Measurements from ENCODE around the gene GTF3C5.
A peak's percentile ranks its signal among the peaks of the same experiment; 100 is the strongest.
"Not testable (repeated sequence)": the region's sequence is repeated elsewhere in the genome, so short reads cannot be mapped to it uniquely, and the experiment has no call there.

Gene GTF3C5

GRCh38 chr9:133058550-133059320, 27.9 kb downstream of the GTF3C5 start:
- Histone ChIP-seq H3K4me1 (ENCODE audit: control insufficient read depth, low read length) (peaks cover 19% of the 10 kb centered on the region), H3K9me2 (replicated peaks; ENCODE audit: control insufficient read depth, low read length) (no peaks in the 10 kb centered on the region), H3F3A (ENCODE audit: control insufficient read depth, insufficient read depth) (no peaks in the 10 kb centered on the region), H3K4me3 (ENCODE audit: low read length) (no peak overlapping the region), H3K27me3 (ENCODE audit: control insufficient read depth, low read length) (no peaks in the 10 kb centered on the region), H3K4me2 (ENCODE audit: low read length) (no peak overlapping the region), H4K20me1 (ENCODE audit: control insufficient read depth, insufficient read depth, low read depth, low read length) (no peaks in the 10 kb centered on the region), H3K27ac (ENCODE audit: low read depth, low read length) (no peak overlapping the region), H3K9me3 (ENCODE audit: control insufficient read depth, insufficient read depth, low read length) (no peaks in the 10 kb centered on the region), H3K79me2 (ENCODE audit: control insufficient read depth, low read length) (no peaks in the 10 kb centered on the region), H3K36me3 (ENCODE audit: control insufficient read depth, low read length) (peaks cover 40% of the 10 kb centered on the region)
- TF ChIP-seq CTCF (IDR thresholded peaks at IDR 0.05; ENCODE audit: low read depth, low read length, poor library complexity, severe bottlenecking): no peak
- no peak for TF ChIP-seq EZH2phosphoT487 (IDR thresholded peaks at IDR 0.05; ENCODE audit: borderline replicate concordance, low read length)

GRCh38 chr9:133059623-133060022, 28.8 kb downstream of the GTF3C5 start:
- H3K27ac ChIP-seq (ENCODE audit: low read depth, low read length): no peak overlapping the region
- TF ChIP-seq CTCF (IDR thresholded peaks at IDR 0.05; ENCODE audit: low read depth, low read length, poor library complexity, severe bottlenecking) (no peak), EZH2phosphoT487 (IDR thresholded peaks at IDR 0.05; ENCODE audit: borderline replicate concordance, low read length) (no peak)
- H3F3A ChIP-seq (ENCODE audit: control insufficient read depth, insufficient read depth): no peaks in the 10 kb centered on the region
- peaks cover 31% of the 10 kb centered on the region for H3K36me3 ChIP-seq (ENCODE audit: control insufficient read depth, low read length)
- H3K4me1 ChIP-seq (ENCODE audit: control insufficient read depth, low read length): peaks cover 19% of the 10 kb centered on the region
- no peaks in the 10 kb centered on the region for H4K20me1 ChIP-seq (ENCODE audit: control insufficient read depth, insufficient read depth, low read depth, low read length)
- H3K4me3 ChIP-seq (ENCODE audit: low read length): no peak overlapping the region
- no peaks in the 10 kb centered on the region for H3K79me2 ChIP-seq (ENCODE audit: control insufficient read depth, low read length)
- H3K9me2 ChIP-seq (replicated peaks; ENCODE audit: control insufficient read depth, low read length): no peaks in the 10 kb centered on the region
- H3K27me3 ChIP-seq (ENCODE audit: control insufficient read depth, low read length): no peaks in the 10 kb centered on the region
- no peaks in the 10 kb centered on the region for H3K9me3 ChIP-seq (ENCODE audit: control insufficient read depth, insufficient read depth, low read length)
- peak overlapping the region; percentile 12; the same call in 1 of the 2 replicates for H3K4me2 ChIP-seq (ENCODE audit: low read length)

GRCh38 chr9:133060417-133060841, 29.6 kb downstream of the GTF3C5 start:
- no peak overlapping the region for H3K4me3 ChIP-seq (ENCODE audit: low read length)
- H3K36me3 ChIP-seq (ENCODE audit: control insufficient read depth, low read length): peaks cover 26% of the 10 kb centered on the region
- H3K27me3 ChIP-seq (ENCODE audit: control insufficient read depth, low read length): no peaks in the 10 kb centered on the region
- TF ChIP-seq EZH2phosphoT487 (IDR thresholded peaks at IDR 0.05; ENCODE audit: borderline replicate concordance, low read length) (no peak), CTCF (IDR thresholded peaks at IDR 0.05; ENCODE audit: low read depth, low read length, poor library complexity, severe bottlenecking) (no peak)
- H3K4me2 ChIP-seq (ENCODE audit: low read length): no peak overlapping the region; the same call in 1 of the 2 replicates
- no peaks in the 10 kb centered on the region for H4K20me1 ChIP-seq (ENCODE audit: control insufficient read depth, insufficient read depth, low read depth, low read length)
- H3K9me3 ChIP-seq (ENCODE audit: control insufficient read depth, insufficient read depth, low read length): no peaks in the 10 kb centered on the region
- H3F3A ChIP-seq (ENCODE audit: control insufficient read depth, insufficient read depth): no peaks in the 10 kb centered on the region
- no peak overlapping the region for H3K27ac ChIP-seq (ENCODE audit: low read depth, low read length)
- H3K79me2 ChIP-seq (ENCODE audit: control insufficient read depth, low read length): no peaks in the 10 kb centered on the region
- H3K9me2 ChIP-seq (replicated peaks; ENCODE audit: control insufficient read depth, low read length): no peaks in the 10 kb centered on the region
- peaks cover 19% of the 10 kb centered on the region for H3K4me1 ChIP-seq (ENCODE audit: control insufficient read depth, low read length)

GRCh38 chr9:133061019-133061763, 30.4 kb downstream of the GTF3C5 start:
- H3F3A ChIP-seq (ENCODE audit: control insufficient read depth, insufficient read depth); H3K9me3 ChIP-seq (ENCODE audit: control insufficient read depth, insufficient read depth, low read length); H3K79me2 ChIP-seq (ENCODE audit: control insufficient read depth, low read length); H3K27me3 ChIP-seq (ENCODE audit: control insufficient read depth, low read length); H3K4me3 ChIP-seq (ENCODE audit: low read length); H4K20me1 ChIP-seq (ENCODE audit: control insufficient read depth, insufficient read depth, low read depth, low read length); H3K9me2 ChIP-seq (replicated peaks; ENCODE audit: control insufficient read depth, low read length); H3K4me2 ChIP-seq (ENCODE audit: low read length); H3K27ac ChIP-seq (ENCODE audit: low read depth, low read length): not testable (repeated sequence)
- Histone ChIP-seq H3K4me1 (ENCODE audit: control insufficient read depth, low read length) (peaks cover 19% of the 10 kb centered on the region), H3K36me3 (ENCODE audit: control insufficient read depth, low read length) (peaks cover 20% of the 10 kb centered on the region)

- H3K4me3 ChIP-seq (ENCODE audit: low read length); H3K9me2 ChIP-seq (replicated peaks; ENCODE audit: control insufficient read depth, low read length); H3K27me3 ChIP-seq (ENCODE audit: control insufficient read depth, low read length); H3K27ac ChIP-seq (ENCODE audit: low read depth, low read length); H3F3A ChIP-seq (ENCODE audit: control insufficient read depth, insufficient read depth); H4K20me1 ChIP-seq (ENCODE audit: control insufficient read depth, insufficient read depth, low read depth, low read length); H3K4me2 ChIP-seq (ENCODE audit: low read length); H3K9me3 ChIP-seq (ENCODE audit: control insufficient read depth, insufficient read depth, low read length); H3K79me2 ChIP-seq (ENCODE audit: control insufficient read depth, low read length): not testable (repeated sequence)
- Histone ChIP-seq H3K4me1 (ENCODE audit: control insufficient read depth, low read length) (peaks cover 19% of the 10 kb centered on the region), H3K36me3 (ENCODE audit: control insufficient read depth, low read length) (peaks cover 15% of the 10 kb centered on the region)
Measured at GRCh38 chr9:133061764-133062145, 31.0 kb downstream of the GTF3C5 start, which contains the start of gene CEL. Gene CEL (plus strand): TSS chr9:133061981. CDS start chr9:133062003, 22 bp downstream.

All from DOHH2 (cell line).